Stomach (tissue), 9 donors: Measurements from ENCODE around the gene LRP1. TPM values are rescaled to one million over a fixed set of nuclear protein-coding genes. Genes with fewer than 3 reads are reported as not detected.
A peak's percentile ranks its signal among the peaks of the same experiment; 100 is the strongest.

Experiments
- DNase-seq, 2 donors: peaks; one replicate each; pipeline versions ENCODE4 v3.0.0 to v3.0.0-alpha.2; 2013 to 2019
- H3K27ac ChIP-seq, 5 donors: fragments of 200-600 bp in 4 of 5; sonication (generic) in 4 of 5; one replicate each; pipeline ENCODE4 v1.5.1; 2013 to 2019; ENCODE audit warnings: mild to moderate bottlenecking in 1 of 5, moderate library complexity in 1 of 5
- H3K27me3 ChIP-seq, 3 donors: fragments of 200-600 bp; sonication (generic); one replicate each; pipeline ENCODE4 v1.5.1; 2017 to 2019; ENCODE audit warnings: mixed run types in 1 of 3
- H3K36me3 ChIP-seq, 4 donors: fragments of 200-600 bp; sonication (generic); 1 replicate in 3 of 4; 2 replicates in 1 of 4; pipeline ENCODE4 v1.5.1; 2016 to 2019
- H3K4me1 ChIP-seq, 4 donors: fragments of 200-600 bp; sonication (generic); one replicate each; pipeline ENCODE4 v1.5.1; 2016 to 2019
- H3K4me3 ChIP-seq, 4 donors: fragments of 200-600 bp; sonication (generic) in 3 of 4; one replicate each; pipeline ENCODE4 v1.5.1; 2016 to 2019; ENCODE audit warnings: mild to moderate bottlenecking in 1 of 4
- H3K9me3 ChIP-seq, 4 donors: fragments of 200-600 bp; sonication (generic); one replicate each; pipeline ENCODE4 v1.5.1; 2016 to 2019
- EP300 ChIP-seq: sonication (generic); formaldehyde crosslinking; IDR thresholded peaks from one replicate; pipeline ENCODE4 v1.6.1; 2017; ENCODE audit warnings: antibody characterized with exemption
- POLR2A ChIP-seq, 4 donors: fragments of 450-650 bp; IDR thresholded peaks; one replicate each; pipeline ENCODE4 v1.6.1; 2016; ENCODE audit warnings: antibody characterized with exemption in 4 of 4, control low read depth in 2 of 4, mild to moderate bottlenecking in 1 of 4, moderate library complexity in 1 of 4
- POLR2AphosphoS5 ChIP-seq, 3 donors: sonication (generic); formaldehyde crosslinking; IDR thresholded peaks; one replicate each; pipeline ENCODE4 v1.6.1; 2016; ENCODE audit warnings: antibody characterized with exemption in 3 of 3
- WGBS, 5 donors: extraction: QIAGEN DNeasy Blood & Tissue Kit in 3 of 5; methylation state at CpG; one replicate each; pipeline versions ENCODE4 v1.1.5 to v1.1.7; 2013 to 2018; 5-methylcytosine and 5-hydroxymethylcytosine counted together
- intact Hi-C: fragments of 100-400 bp; cut with DNase I; formaldehyde crosslinking; loops from one replicate; pipeline ENCODE4 v1.15.1; 2023; ENCODE audit warnings: low total_unique reads
- polyA plus RNA-seq, 3 donors: library from polyadenylated mRNA; stranded (reverse); fragments of 200-250 nt; gene quantifications; one replicate each; pipeline ENCODE4 v1.2.3, GENCODE V29; 2013
- total RNA-seq, 5 donors: library from RNA; depleted of rRNA; stranded (reverse); fragments of >200 nt; gene quantifications; one replicate each; pipeline versions ENCODE4 v1.1.0 to v1.2.3, GENCODE V29; 2014 to 2016
- TF ChIP-seq, protein P1 (sequence below), 7 experiments: fragments of 450-650 bp in 4 of 7; fragments of 200-600 bp in 3 of 7; sonication (generic) in 3 of 7; IDR thresholded peaks; one replicate each; pipeline ENCODE4 v1.5.1; 2016 to 2019; ENCODE audit warnings: antibody characterized with exemption in 7 of 7, control low read depth in 2 of 7, mild to moderate bottlenecking in 1 of 7
- donor health status: healthy with polysubstance abuse.
- donor health status: Bipolar disorder and iron deficiency.
- donor health status: healthy.

LRP1 gene
- total and polyA plus RNA-seq, 8 donors: 13.5 to 510 (median 100) TPM

GRCh38 chr12:57139796-57140649, 11.7 kb downstream of the LRP1 start:
- intact Hi-C loops: loop anchor here (5.0 kb wide), 1 partner anchor 37 kb away; no protein-coding TSS in a partner anchor
- Histone ChIP-seq H3K4me3 (no peak overlapping the region), H3K4me1 (peaks cover 24 to 46% (median 37%) of the 10 kb centered on the region in 4 donors), H3K9me3 (no peaks in the 10 kb centered on the region), H3K36me3 (peaks cover 21 to 79% (median 68%) of the 10 kb centered on the region in 4 donors), H3K27ac (peak overlapping the region in 2 of 5 donors; percentile 94 to 96), H3K27me3 (no peaks in the 10 kb centered on the region)
- 73 to 88% (median 84%) methylated on average over 6 of the region's 6 CpGs for WGBS, 5 donors
- TF ChIP-seq, protein P1, sequence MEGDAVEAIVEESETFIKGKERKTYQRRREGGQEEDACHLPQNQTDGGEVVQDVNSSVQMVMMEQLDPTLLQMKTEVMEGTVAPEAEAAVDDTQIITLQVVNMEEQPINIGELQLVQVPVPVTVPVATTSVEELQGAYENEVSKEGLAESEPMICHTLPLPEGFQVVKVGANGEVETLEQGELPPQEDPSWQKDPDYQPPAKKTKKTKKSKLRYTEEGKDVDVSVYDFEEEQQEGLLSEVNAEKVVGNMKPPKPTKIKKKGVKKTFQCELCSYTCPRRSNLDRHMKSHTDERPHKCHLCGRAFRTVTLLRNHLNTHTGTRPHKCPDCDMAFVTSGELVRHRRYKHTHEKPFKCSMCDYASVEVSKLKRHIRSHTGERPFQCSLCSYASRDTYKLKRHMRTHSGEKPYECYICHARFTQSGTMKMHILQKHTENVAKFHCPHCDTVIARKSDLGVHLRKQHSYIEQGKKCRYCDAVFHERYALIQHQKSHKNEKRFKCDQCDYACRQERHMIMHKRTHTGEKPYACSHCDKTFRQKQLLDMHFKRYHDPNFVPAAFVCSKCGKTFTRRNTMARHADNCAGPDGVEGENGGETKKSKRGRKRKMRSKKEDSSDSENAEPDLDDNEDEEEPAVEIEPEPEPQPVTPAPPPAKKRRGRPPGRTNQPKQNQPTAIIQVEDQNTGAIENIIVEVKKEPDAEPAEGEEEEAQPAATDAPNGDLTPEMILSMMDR (IDR thresholded peaks at IDR 0.05): no peak
- TF ChIP-seq EP300 (no peak), POLR2AphosphoS5 (IDR thresholded peaks at IDR 0.05) (no peak), POLR2A (IDR thresholded peaks at IDR 0.05) (no peak)
- DNase-seq: no peak

DNA sequence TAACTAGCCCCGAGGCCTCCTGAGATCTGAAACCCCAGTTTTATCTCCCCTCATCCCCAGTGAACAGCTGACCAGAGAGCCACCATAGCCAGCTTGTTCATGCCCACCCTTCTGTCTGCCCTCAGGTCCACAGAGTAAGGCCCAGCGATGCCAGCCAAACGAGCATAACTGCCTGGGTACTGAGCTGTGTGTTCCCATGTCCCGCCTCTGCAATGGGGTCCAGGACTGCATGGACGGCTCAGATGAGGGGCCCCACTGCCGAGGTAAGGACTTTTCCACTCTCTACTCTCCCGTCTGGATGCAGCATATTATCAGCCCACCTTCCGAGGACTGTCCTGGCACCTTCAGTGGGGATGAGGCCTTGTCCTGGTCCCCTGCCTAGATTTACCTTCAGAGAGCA, 13.0 kb downstream of the LRP1 start:
- H3K27me3 ChIP-seq: no peaks in the 10 kb centered on the region
- H3K27ac ChIP-seq: peak overlapping the region in 2 of 5 donors; percentile 44 to 53
- H3K4me1 ChIP-seq: peaks cover 29 to 46% (median 36%) of the 10 kb centered on the region in 4 donors
- intact Hi-C loops: no loop called here
- no peaks in the 10 kb centered on the region for H3K9me3 ChIP-seq
- WGBS, 5 donors: 84 to 93% (median 90%) methylated on average over 7 to 8 of the region's 8 CpGs
- no peak for DNase-seq
- TF ChIP-seq, protein P1 (IDR thresholded peaks at IDR 0.05): no peak
- TF ChIP-seq POLR2AphosphoS5 (IDR thresholded peaks at IDR 0.05): no peak
- TF ChIP-seq EP300: no peak
- TF ChIP-seq POLR2A (IDR thresholded peaks at IDR 0.05): no peak
- H3K36me3 ChIP-seq: peaks cover 27 to 82% (median 80%) of the 10 kb centered on the region in 4 donors
- no peak overlapping the region for H3K4me3 ChIP-seq

DNA sequence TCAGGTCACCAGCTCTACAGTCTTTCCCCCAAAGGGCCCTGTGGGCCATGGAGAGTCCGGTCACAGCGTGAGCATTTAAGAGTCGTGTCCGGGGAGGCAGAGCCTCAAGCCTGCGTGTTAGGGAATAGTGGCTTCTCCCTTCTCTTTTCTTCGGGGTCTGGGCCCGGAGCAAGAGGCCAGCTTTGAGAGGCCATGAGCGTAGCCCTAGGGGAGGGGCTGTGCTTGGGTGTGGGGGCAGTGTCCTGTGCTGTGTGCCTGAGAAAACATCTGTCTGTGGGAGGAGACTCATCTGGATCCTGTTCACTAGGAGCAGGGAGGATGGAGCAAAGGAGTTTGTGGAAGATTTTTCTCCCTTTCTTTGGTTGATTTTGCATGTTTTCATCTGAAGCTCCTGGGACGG, 13.8 kb downstream of the LRP1 start:
- Histone ChIP-seq H3K27ac (peak overlapping the region in 3 of 5 donors; percentile 17 to 53 (median 44)), H3K27me3 (no peaks in the 10 kb centered on the region), H3K4me1 (peaks cover 34 to 48% (median 41%) of the 10 kb centered on the region in 4 donors), H3K9me3 (no peaks in the 10 kb centered on the region), H3K4me3 (no peak overlapping the region), H3K36me3 (peaks cover 27 to 90% (median 86%) of the 10 kb centered on the region in 4 donors)
- TF ChIP-seq POLR2AphosphoS5 (IDR thresholded peaks at IDR 0.05): no peak
- no peak for TF ChIP-seq POLR2A (IDR thresholded peaks at IDR 0.05)
- TF ChIP-seq, protein P1 (IDR thresholded peaks at IDR 0.05): no peak
- no peak for TF ChIP-seq EP300
- peak in 1 of 2 donors; percentile 50 for DNase-seq
- intact Hi-C loops: no loop called here
- 78 to 88% (median 79%) methylated on average over 9 of the region's 9 CpGs for WGBS, 5 donors

- no peaks in the 10 kb centered on the region for H3K27me3 ChIP-seq
- no peak overlapping the region for H3K4me3 ChIP-seq
- intact Hi-C loops: no loop called here
- no peaks in the 10 kb centered on the region for H3K9me3 ChIP-seq
- peaks cover 27 to 94% (median 86%) of the 10 kb centered on the region in 4 donors for H3K36me3 ChIP-seq
- peak overlapping the region in 4 of 5 donors; percentile 14 to 53 (median 34) for H3K27ac ChIP-seq
- DNase-seq: no peak
- 71 to 82% (median 79%) methylated on average over 7 of the region's 7 CpGs for WGBS, 5 donors
- TF ChIP-seq POLR2A (IDR thresholded peaks at IDR 0.05): no peak
- TF ChIP-seq, protein P1 (IDR thresholded peaks at IDR 0.05): no peak
- no peak for TF ChIP-seq EP300
- TF ChIP-seq POLR2AphosphoS5 (IDR thresholded peaks at IDR 0.05): no peak
- H3K4me1 ChIP-seq: peaks cover 39 to 48% (median 44%) of the 10 kb centered on the region in 4 donors
Observed at GRCh38 chr12:57142727-57143126, 14.4 kb downstream of the LRP1 start.
